Endothelial cell of umbilical vein (primary cell): Measurements from ENCODE around the gene SYNE3. TPM values are rescaled to one million over a fixed set of nuclear protein-coding genes. Genes with fewer than 3 reads are reported as not detected.

Experiments
- BruUV-seq: library from RNA; stranded (reverse); fragments of 400-500 nt; replicated peaks from 2 replicates; lab custom pipeline; 2021; lab: Mats Ljungman, UMichigan
- CTCF ChIA-PET: fragments of 300-600, 350-600 bp; sonication (Branson Sonifier 250); formaldehyde crosslinking; loops from one replicate; lab custom pipeline; 2021; ENCODE audit warnings: antibody characterized with exemption, inconsistent platforms; lab: Charles Lee
- POLR2A ChIA-PET: fragments of 300-600, 350-600 bp; sonication (Branson Sonifier 250); formaldehyde crosslinking; loops from one replicate; lab custom pipeline; 2021; ENCODE audit warnings: antibody characterized with exemption, inconsistent platforms; lab: Charles Lee
- DNase-seq: peaks from one replicate; pipeline ENCODE4 v3.0.0-alpha.2; 2011; ENCODE audit warnings: low read depth, low spot score
- FAIRE-seq: peaks from 2 replicates; lab custom pipeline; 2011; peaks lifted over from hg19 to GRCh38; lab: Jason Lieb, UNC
- H2AFZ ChIP-seq: 2 replicates; pipeline ENCODE4 v1.6.0; 2012; ENCODE audit warnings: low read depth, low read length, control low read depth, inconsistent platforms
- H3K27ac ChIP-seq: 2 replicates; pipeline ENCODE4 v1.5.1; 2011; ENCODE audit warnings: low read depth, mild to moderate bottlenecking, control low read depth, low read length, moderate library complexity; ENCODE audit not compliant: insufficient read depth
- H3K27me3 ChIP-seq, 2 experiments: 2 replicates each; pipeline versions ENCODE4 v1.6.0 to v1.6.1; 2011; ENCODE audit warnings: low read length in 2 of 2, mixed read lengths in 1 of 2; ENCODE audit not compliant: control insufficient read depth in 2 of 2, insufficient read depth in 2 of 2
- H3K36me3 ChIP-seq, 2 experiments: 2 replicates in 1 of 2; 3 replicates in 1 of 2; pipeline ENCODE4 v1.5.1; 2011; ENCODE audit warnings: low read length in 2 of 2, mild to moderate bottlenecking in 1 of 2, moderate library complexity in 1 of 2; ENCODE audit not compliant: control insufficient read depth in 2 of 2, insufficient read depth in 2 of 2; ENCODE audit errors: extremely low read depth in 1 of 2
- H3K4me1 ChIP-seq: 3 replicates; pipeline ENCODE4 v1.5.1; 2011; ENCODE audit warnings: mild to moderate bottlenecking, low read length; ENCODE audit not compliant: control insufficient read depth, insufficient read depth; ENCODE audit errors: extremely low read depth
- H3K4me2 ChIP-seq: 2 replicates; pipeline ENCODE4 v1.6.1; 2011; ENCODE audit warnings: low read length, control low read depth, mixed read lengths; ENCODE audit not compliant: insufficient read depth
- H3K4me3 ChIP-seq, 3 experiments: fragments of 200-600 bp in 1 of 3; sonication (generic), shearing (Covaris generic) in 1 of 3; replicated peaks in 1 of 3; 2 replicates each; pipeline ENCODE4 v1.5.1; 2011 to 2016; ENCODE audit warnings: control low read depth in 3 of 3, low read length in 3 of 3, mild to moderate bottlenecking in 2 of 3, inconsistent platforms in 1 of 3, low read depth in 1 of 3, moderate library complexity in 1 of 3; ENCODE audit not compliant: insufficient read depth in 1 of 3
- H3K79me2 ChIP-seq: 2 replicates; pipeline ENCODE4 v1.6.0; 2012; ENCODE audit warnings: low read length, inconsistent platforms; ENCODE audit not compliant: control insufficient read depth, insufficient read depth
- H3K9ac ChIP-seq: replicated peaks from 2 replicates; pipeline ENCODE3; 2011; ENCODE audit warnings: low read length, control low read depth; ENCODE audit not compliant: insufficient read depth; ENCODE audit errors: extremely low read depth
- H3K9me1 ChIP-seq: replicated peaks from 3 replicates; pipeline ENCODE4 v1.6.0; 2011; ENCODE audit warnings: mild to moderate bottlenecking, low read length; ENCODE audit not compliant: control insufficient read depth, insufficient read depth; ENCODE audit errors: extremely low read depth
- H3K9me3 ChIP-seq: replicated peaks from 2 replicates; pipeline ENCODE4 v1.5.1; 2012; ENCODE audit warnings: low read length, inconsistent platforms; ENCODE audit not compliant: control insufficient read depth, insufficient read depth
- H4K20me1 ChIP-seq: replicated peaks from 2 replicates; pipeline ENCODE3; 2011; ENCODE audit warnings: mild to moderate bottlenecking, low read length; ENCODE audit not compliant: control insufficient read depth, insufficient read depth; ENCODE audit errors: extremely low read depth
- CTCF ChIP-seq, 2 donors: IDR thresholded peaks; 1 replicate in 1 of 2; 2 replicates in 1 of 2; pipeline ENCODE4 v1.5.1; 2011; ENCODE audit warnings: low read length in 2 of 2, mild to moderate bottlenecking in 2 of 2, moderate library complexity in 2 of 2, control low read depth in 1 of 2, inconsistent platforms in 1 of 2, low read depth in 1 of 2; ENCODE audit not compliant: insufficient read depth in 1 of 2; ENCODE audit errors: extremely low read depth in 1 of 2
- EZH2 ChIP-seq: IDR thresholded peaks from 2 replicates; pipeline ENCODE4 v1.6.1; 2012; ENCODE audit warnings: borderline replicate concordance, low read depth, mild to moderate bottlenecking, moderate library complexity, low read length, inconsistent platforms; ENCODE audit not compliant: severe bottlenecking
- FOS ChIP-seq: IDR thresholded peaks from 2 replicates; pipeline ENCODE4 v1.6.1; 2011; ENCODE audit warnings: mild to moderate bottlenecking, low read length, moderate library complexity, borderline replicate concordance; ENCODE audit not compliant: insufficient read depth
- GATA2 ChIP-seq: IDR thresholded peaks from 2 replicates; pipeline ENCODE4 v1.7.0; 2011; ENCODE audit warnings: low read depth, mild to moderate bottlenecking, moderate library complexity, mixed read lengths, low read length; ENCODE audit not compliant: insufficient read length, insufficient read depth
- JUN ChIP-seq: IDR thresholded peaks from 2 replicates; pipeline ENCODE4 v1.6.1; 2011; ENCODE audit warnings: borderline replicate concordance, low read depth; ENCODE audit not compliant: insufficient read length, insufficient read depth
- MAX ChIP-seq: IDR thresholded peaks from 2 replicates; pipeline ENCODE4 v1.6.1; 2011; ENCODE audit not compliant: insufficient read depth, insufficient read length
- MYC ChIP-seq: IDR thresholded peaks from one replicate; pipeline ENCODE4 v1.6.1; 2011; ENCODE audit warnings: mild to moderate bottlenecking, low read depth, low read length
- POLR2A ChIP-seq: IDR thresholded peaks from 2 replicates; pipeline ENCODE4 v1.6.1; 2012; ENCODE audit warnings: low read depth, mild to moderate bottlenecking, control low read depth, low read length
- POLR2AphosphoS5 ChIP-seq: IDR thresholded peaks from 2 replicates; pipeline ENCODE4 v1.6.1; 2012; ENCODE audit warnings: low read depth, mild to moderate bottlenecking, control low read depth, low read length, moderate library complexity; ENCODE audit not compliant: insufficient read depth
- dilution Hi-C: fragments of 300-500 bp; cut with MboI; formaldehyde crosslinking; loops from one replicate; pipeline ENCODE4 v1.15.0; 2019; ENCODE audit warnings: low sequenced_read_pairs; ENCODE audit not compliant: extremely low pct_ligation_motif_present
- intact Hi-C: fragments of 100-400 bp; cut with micrococcal nuclease; formaldehyde crosslinking; loops from one replicate; pipeline ENCODE4 v1.10.0; 2022
- polyA plus RNA-seq, 4 experiments: library from polyadenylated mRNA; depleted of rRNA in 3 of 4; stranded (reverse) in 3 of 4; unstranded in 1 of 4; fragments of >200 nt; gene quantifications; 2 replicates each; pipeline versions ENCODE4 v1.2.1 to v1.2.3, GENCODE V29; 2011 to 2012; ENCODE audit warnings: missing spikeins in 1 of 4
- total RNA-seq: library from RNA; stranded (reverse); gene quantifications from 2 replicates; pipeline ENCODE4 v1.2.3, GENCODE V29; 2021

SYNE3 gene
- total and polyA plus RNA-seq, 2 donors (not counting 3 experiments of a cell fraction or from before 2014, with no cell fraction given): 3.0 to 18.8 TPM

GRCh38 chr14:95521001-95521400 lies 4.6 kb upstream of the SYNE3 start:
- H3K27me3 ChIP-seq: no peaks in the 10 kb centered on the region
- no peaks in the 10 kb centered on the region for H3K79me2 ChIP-seq
- no peak overlapping the region for H3K9ac ChIP-seq
- peaks cover 56% of the 10 kb centered on the region for H3K4me1 ChIP-seq
- TF ChIP-seq EZH2: no peak
- TF ChIP-seq GATA2: no peak
- no peak for TF ChIP-seq CTCF (IDR thresholded peaks at IDR 0.05; ENCODE audit: extremely low read depth in 1 of 2, insufficient read depth in 1 of 2, low read depth in 1 of 2, low read length in 2 of 2)
- no peak for TF ChIP-seq JUN
- TF ChIP-seq POLR2AphosphoS5: no peak
- TF ChIP-seq FOS: no peak
- no peak for TF ChIP-seq POLR2A
- no peak for TF ChIP-seq MYC
- no peak for TF ChIP-seq MAX
- H3K9me3 ChIP-seq: no peaks in the 10 kb centered on the region
- H3K36me3 ChIP-seq: no peaks in the 10 kb centered on the region
- H3K27ac ChIP-seq: no peak overlapping the region
- no peak overlapping the region for H3K4me2 ChIP-seq
- POLR2A ChIA-PET: no interaction called here
- no peak overlapping the region for H3K4me3 ChIP-seq
- H2AFZ ChIP-seq: no peak overlapping the region
- BruUV-seq: no TSS peak
- no peak for DNase-seq
- no peaks in the 10 kb centered on the region for H4K20me1 ChIP-seq
- no peak for FAIRE-seq
- CTCF ChIA-PET: interaction anchor here (1.0 kb wide), 1 partner anchor 79 kb away, joined by 3 read pairs; no protein-coding TSS in a partner anchor
- H3K9me1 ChIP-seq: no peaks in the 10 kb centered on the region
- dilution Hi-C loops: no loop called here
- intact Hi-C loops: no loop called here
